ENCODE data around the gene ZIK1. TPM values are rescaled to one million over a fixed set of nuclear protein-coding genes. Genes with fewer than 3 reads are reported as not detected.

The ZIK1 gene
- polyA plus RNA-seq, 1 experiment, result 3.9 TPM

DNA sequence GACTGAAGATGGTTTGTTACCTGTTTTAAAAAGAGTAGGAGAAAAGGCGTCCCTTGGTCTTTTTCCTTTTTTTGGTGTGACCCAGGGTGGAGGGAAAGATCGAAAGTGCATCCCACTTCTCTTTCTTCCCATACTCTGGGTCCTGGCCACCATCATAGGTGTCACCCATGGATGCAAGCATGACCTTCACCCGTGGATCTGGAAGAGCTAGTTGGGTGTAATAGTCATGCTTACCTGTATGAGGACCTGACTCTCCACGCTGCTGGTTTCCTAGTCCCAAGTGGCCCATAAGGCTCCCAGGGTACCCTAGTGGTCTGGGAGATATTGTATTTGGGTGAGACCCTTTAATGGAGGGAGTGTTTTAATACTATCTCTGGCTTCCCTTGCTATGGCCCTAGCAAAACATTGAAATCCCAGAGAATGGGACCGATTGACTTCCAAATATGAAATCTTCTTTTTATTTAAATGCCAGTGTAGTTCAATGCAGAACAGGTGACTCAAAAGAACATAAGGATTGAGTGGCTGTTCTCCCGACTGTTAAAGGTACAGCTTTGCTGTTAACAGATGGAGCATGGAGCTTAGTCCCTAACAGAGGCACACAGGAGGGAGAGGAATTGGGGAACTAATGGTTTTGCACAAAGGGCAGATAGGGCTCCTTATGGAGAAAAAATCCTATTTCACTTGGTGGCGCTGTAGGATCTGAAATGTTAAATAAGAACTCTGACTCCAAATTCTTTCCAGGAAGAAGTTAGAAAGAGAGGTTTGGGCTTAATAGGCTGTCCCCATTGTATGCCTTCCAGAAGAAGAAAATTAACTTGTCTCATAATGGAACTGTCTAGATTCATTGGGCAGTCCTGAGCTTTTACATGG, 17.3 kb upstream of the ZIK1 start:
- ChIA-PET CTCF (interaction anchor here (0.6 kb wide), 1 partner anchor 678 kb away, joined by 3 read pairs; no protein-coding TSS in a partner anchor), POLR2A (no interaction called here)
- peaks cover 3% of the 10 kb centered on the region; the same call in 1 of the 2 replicates for H3K36me3 ChIP-seq (ENCODE audit: control insufficient read depth, insufficient read depth, low read length)
- no peak for DNase-seq (ENCODE audit: low read depth)
- TF ChIP-seq, protein P1, sequence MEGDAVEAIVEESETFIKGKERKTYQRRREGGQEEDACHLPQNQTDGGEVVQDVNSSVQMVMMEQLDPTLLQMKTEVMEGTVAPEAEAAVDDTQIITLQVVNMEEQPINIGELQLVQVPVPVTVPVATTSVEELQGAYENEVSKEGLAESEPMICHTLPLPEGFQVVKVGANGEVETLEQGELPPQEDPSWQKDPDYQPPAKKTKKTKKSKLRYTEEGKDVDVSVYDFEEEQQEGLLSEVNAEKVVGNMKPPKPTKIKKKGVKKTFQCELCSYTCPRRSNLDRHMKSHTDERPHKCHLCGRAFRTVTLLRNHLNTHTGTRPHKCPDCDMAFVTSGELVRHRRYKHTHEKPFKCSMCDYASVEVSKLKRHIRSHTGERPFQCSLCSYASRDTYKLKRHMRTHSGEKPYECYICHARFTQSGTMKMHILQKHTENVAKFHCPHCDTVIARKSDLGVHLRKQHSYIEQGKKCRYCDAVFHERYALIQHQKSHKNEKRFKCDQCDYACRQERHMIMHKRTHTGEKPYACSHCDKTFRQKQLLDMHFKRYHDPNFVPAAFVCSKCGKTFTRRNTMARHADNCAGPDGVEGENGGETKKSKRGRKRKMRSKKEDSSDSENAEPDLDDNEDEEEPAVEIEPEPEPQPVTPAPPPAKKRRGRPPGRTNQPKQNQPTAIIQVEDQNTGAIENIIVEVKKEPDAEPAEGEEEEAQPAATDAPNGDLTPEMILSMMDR (IDR thresholded peaks at IDR 0.05; ENCODE audit: insufficient read depth, low read depth, low read length), result no peak
- no peak overlapping the region for H3K4me3 ChIP-seq (ENCODE audit: low read depth, low read length)
- no peaks in the 10 kb centered on the region for H3K27me3 ChIP-seq (ENCODE audit: control insufficient read depth, insufficient read depth, low read length)

DNA sequence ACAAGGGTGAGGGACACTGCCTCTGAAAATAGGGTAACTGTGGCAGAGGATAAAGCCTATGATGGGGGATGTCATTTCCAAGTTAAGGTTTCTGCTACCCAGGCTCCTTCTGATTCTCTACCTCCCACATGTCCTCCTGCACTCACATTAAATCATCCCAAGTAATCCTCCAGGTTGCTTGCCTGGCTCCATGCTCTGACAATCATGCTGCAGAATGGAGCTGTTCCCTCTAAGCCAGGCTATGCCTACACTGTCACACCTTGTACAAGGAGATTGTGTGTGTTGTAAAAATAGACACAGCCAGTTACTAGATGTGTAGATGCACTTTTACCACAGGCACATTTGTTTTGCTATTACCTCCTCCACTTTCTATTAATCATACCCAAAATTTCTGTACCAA, 13.2 kb upstream of the ZIK1 start:
- ChIA-PET POLR2A (no interaction called here), CTCF (interaction anchor here (1.6 kb wide), 1 partner anchor 8 kb away, joined by 3 read pairs; the partner anchor contains the start of gene ZNF416)
- Histone ChIP-seq H3K27me3 (ENCODE audit: control insufficient read depth, insufficient read depth, low read length) (no peaks in the 10 kb centered on the region), H3K4me3 (ENCODE audit: low read depth, low read length) (no peak overlapping the region), H3K36me3 (ENCODE audit: control insufficient read depth, insufficient read depth, low read length) (peaks cover 27% of the 10 kb centered on the region)
- TF ChIP-seq, protein P1 (IDR thresholded peaks at IDR 0.05; ENCODE audit: insufficient read depth, low read depth, low read length), result no peak
- no peak for DNase-seq (ENCODE audit: low read depth)

DNA sequence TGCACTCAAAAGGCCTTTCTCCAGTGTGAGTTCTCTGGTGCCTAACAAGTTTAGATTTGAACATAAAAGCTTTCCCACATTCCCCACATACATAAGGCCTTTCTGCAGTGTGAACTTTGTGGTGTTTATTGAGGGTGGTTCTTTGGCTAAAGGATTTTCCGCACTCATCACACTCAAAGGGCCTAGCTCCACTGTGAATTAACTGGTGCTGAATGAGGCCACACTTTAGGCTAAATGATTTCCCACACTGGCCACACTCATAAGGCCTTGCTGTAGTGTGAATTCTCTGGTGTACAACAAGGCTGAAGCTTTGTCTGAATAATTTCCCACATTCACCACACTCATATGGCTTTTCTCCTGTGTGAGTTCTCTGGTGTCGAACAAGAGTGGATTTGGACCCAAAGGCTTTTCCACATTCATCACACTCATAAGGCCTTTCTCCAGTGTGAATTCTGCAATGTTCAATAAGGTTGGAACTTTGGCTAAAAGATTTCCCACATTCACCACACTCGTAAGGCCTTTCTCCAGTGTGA, 11.5 kb upstream of the ZIK1 start:
- DNase-seq (ENCODE audit: low read depth), result no peak
- Histone ChIP-seq H3K4me3 (ENCODE audit: low read depth, low read length) (no peak overlapping the region), H3K36me3 (ENCODE audit: control insufficient read depth, insufficient read depth, low read length) (peaks cover 33% of the 10 kb centered on the region), H3K27me3 (ENCODE audit: control insufficient read depth, insufficient read depth, low read length) (no peaks in the 10 kb centered on the region)
- CTCF ChIA-PET, result interaction anchor here (1.1 kb wide), 1 partner anchor 13 kb away, joined by 3 read pairs; no protein-coding TSS in a partner anchor
- POLR2A ChIA-PET, result no interaction called here
- TF ChIP-seq, protein P1 (IDR thresholded peaks at IDR 0.05; ENCODE audit: insufficient read depth, low read depth, low read length), result no peak

DNA sequence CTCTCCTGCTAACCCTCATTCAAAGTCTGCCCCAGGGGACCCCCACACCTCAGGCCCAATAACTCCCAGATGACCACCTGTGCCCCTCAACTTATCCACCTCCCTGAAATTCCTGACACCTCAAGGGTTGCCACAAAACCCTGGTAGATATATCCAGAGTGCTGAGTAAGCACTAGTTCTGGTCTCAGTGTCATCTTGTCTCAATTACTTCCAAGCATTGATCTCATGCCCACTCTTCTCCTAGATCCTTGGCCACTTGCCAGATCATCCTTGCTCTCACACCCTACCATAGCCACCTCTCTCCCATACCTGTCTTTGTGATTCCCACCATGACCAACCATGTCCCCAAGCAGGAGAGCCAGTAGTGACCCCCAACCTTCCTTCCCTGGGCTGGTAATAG, 7.3 kb upstream of the ZIK1 start:
- no peak for DNase-seq (ENCODE audit: low read depth)
- H3K36me3 ChIP-seq (ENCODE audit: control insufficient read depth, insufficient read depth, low read length), result peaks cover 31% of the 10 kb centered on the region
- no peaks in the 10 kb centered on the region for H3K27me3 ChIP-seq (ENCODE audit: control insufficient read depth, insufficient read depth, low read length)
- ChIA-PET CTCF (no interaction called here), POLR2A (no interaction called here)
- no peak overlapping the region for H3K4me3 ChIP-seq (ENCODE audit: low read depth, low read length)
- TF ChIP-seq, protein P1 (IDR thresholded peaks at IDR 0.05; ENCODE audit: insufficient read depth, low read depth, low read length), result no peak

DNA sequence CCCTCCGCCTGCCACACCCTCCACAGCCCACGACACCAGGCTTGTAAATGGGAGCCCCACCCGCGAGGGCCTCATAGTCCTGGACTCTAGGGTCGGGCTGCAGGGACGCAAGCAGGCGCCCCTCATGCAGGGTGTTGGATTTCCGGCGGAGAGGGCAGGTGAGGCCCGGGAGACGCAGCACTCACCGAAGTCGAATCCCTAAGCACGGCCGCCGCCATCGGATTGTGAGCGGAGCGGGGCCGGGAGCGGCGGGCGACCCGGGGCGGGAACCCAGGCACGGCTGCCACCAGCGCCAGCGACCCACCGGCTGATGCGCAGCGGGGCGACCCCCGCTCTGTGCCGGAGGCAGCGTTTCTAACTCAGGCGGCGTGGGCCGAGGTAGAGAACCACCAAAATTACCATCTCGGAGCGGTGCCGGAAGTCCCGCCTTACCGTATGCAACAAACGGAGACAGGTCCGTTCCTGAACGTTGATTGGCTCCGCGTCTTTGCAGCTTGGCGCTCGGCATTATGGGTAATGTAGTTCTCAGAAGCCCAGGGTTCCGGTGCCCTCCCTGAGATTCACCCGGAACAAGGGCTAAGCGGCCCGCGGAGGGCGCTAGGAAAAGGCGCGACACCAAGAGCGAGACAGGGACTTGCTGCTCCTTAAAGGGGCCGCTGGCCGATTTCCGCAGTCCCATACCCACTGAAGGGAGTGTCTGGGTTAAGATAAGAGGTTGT, 5.3 kb upstream of the ZIK1 start, which contains the start of gene ZNF416:
Gene ZNF416, minus strand, starts transcription at position 425 of the 719 bp plus-strand sequence. Its CDS starts 207 bp downstream, at position 218.
- CTCF ChIA-PET, result interaction anchor here (1.3 kb wide), 1 partner anchor 9 kb away, joined by 3 read pairs; no protein-coding TSS in a partner anchor

More for the DNA sequence above, 5.3 kb upstream of the ZIK1 start, which contains the start of gene ZNF416:
- Histone ChIP-seq H3K4me3 (ENCODE audit: low read depth, low read length) (peak within 1 kb of the TSS; percentile 87), H3K27me3 (ENCODE audit: control insufficient read depth, insufficient read depth, low read length) (no peaks in the 10 kb centered on the region), H3K36me3 (ENCODE audit: control insufficient read depth, insufficient read depth, low read length) (peaks cover 15% of the 10 kb centered on the region)
- DNase-seq (ENCODE audit: low read depth), result peak; percentile 95
- POLR2A ChIA-PET, result no interaction called here
- TF ChIP-seq, protein P1 (IDR thresholded peaks at IDR 0.05; ENCODE audit: insufficient read depth, low read depth, low read length), result peak; percentile 39
